Left lung (tissue), 10 donors: ENCODE measurements around the gene CALML6. TPM values are rescaled to one million over a fixed set of nuclear protein-coding genes. Genes with fewer than 3 reads are reported as not detected.
A peak's percentile ranks its signal among the peaks of the same experiment; 100 is the strongest.
"Not testable (repeated sequence)": the region's sequence is repeated elsewhere in the genome, so short reads cannot be mapped to it uniquely, and the experiment has no call there.

Experiments used
- ATAC-seq: fragments of 200-7000 bp; cut with Tn5 transposase; one replicate; pipeline ENCODE4 v1.9.1; 2020; ENCODE audit warnings: moderate library complexity
- DNase-seq, 4 donors: peaks; one replicate each; pipeline ENCODE4 v3.0.0-alpha.2; 2013 to 2020
- H3K27ac ChIP-seq, 2 donors: fragments of 200-600 bp; sonication (generic) in 1 of 2; one replicate each; pipeline versions ENCODE4 v1.5.0 to v1.8.0; 2020 to 2021
- H3K27me3 ChIP-seq, 2 donors: fragments of 200-600 bp; sonication (generic) in 1 of 2; one replicate each; pipeline versions ENCODE4 v1.5.0 to v1.8.0; 2020 to 2021
- H3K36me3 ChIP-seq, 2 donors: fragments of 200-600 bp; sonication (generic) in 1 of 2; one replicate each; pipeline versions ENCODE4 v1.5.0 to v1.8.0; 2020 to 2021
- H3K4me1 ChIP-seq, 2 donors: fragments of 200-600 bp; one replicate each; pipeline ENCODE4 v1.8.0; 2021
- H3K4me3 ChIP-seq, 2 donors: fragments of 200-600 bp; sonication (generic) in 1 of 2; one replicate each; pipeline versions ENCODE4 v1.5.0 to v1.8.0; 2020 to 2021; ENCODE audit warnings: mild to moderate bottlenecking in 1 of 2
- H3K9me3 ChIP-seq, 2 donors: fragments of 200-600 bp; sonication (generic) in 1 of 2; one replicate each; pipeline versions ENCODE4 v1.5.0 to v1.8.0; 2020 to 2021
- CTCF ChIP-seq, 2 donors: fragments of 200-600 bp; sonication (generic) in 1 of 2; IDR thresholded peaks; one replicate each; pipeline versions ENCODE4 v1.5.0 to v1.8.0; 2021; ENCODE audit warnings: antibody characterized with exemption in 2 of 2
- intact Hi-C, 2 donors: fragments of 100-400 bp; cut with DNase I; formaldehyde crosslinking; loops; one replicate each; pipeline versions ENCODE4 v1.11.2 to v1.14.2; 2022
- polyA plus RNA-seq, 6 donors: library from polyadenylated mRNA; unstranded; fragments of 120-200 nt; gene quantifications; one replicate each; pipeline ENCODE4 v1.2.1, GENCODE V29; 2013; ENCODE audit not compliant: insufficient read length in 6 of 6
- total RNA-seq, 2 donors: library from RNA; stranded (reverse); fragmentation: NEBNext Ultra II Directional; extraction: Animal tissue kit (Norgen Biotek cat#: 25700); gene quantifications; one replicate each; pipeline ENCODE4 v1.2.1, GENCODE V29; 2021
- donor health status: DM: no; HTN: yes; CAD: no.
- donor health status: DM: no; HTN: no; CAD: no.

The CALML6 gene
- total and polyA plus RNA-seq, 8 donors, result 0.67 to 1.5 (median 0.91) TPM

- DNase-seq (peak in 1 of 4 donors; percentile 65), ATAC-seq (no peak)
- Histone ChIP-seq H3K4me3 (no peak overlapping the region), H3K4me1 (no peaks in the 10 kb centered on the region), H3K36me3 (no peaks in the 10 kb centered on the region), H3K27me3 (peaks cover 0 to 5% of the 10 kb centered on the region in 2 donors), H3K9me3 (no peaks in the 10 kb centered on the region), H3K27ac (no peak overlapping the region)
- no peak for TF ChIP-seq CTCF (IDR thresholded peaks at IDR 0.05)
- intact Hi-C loops, result no loop called here
Observed at GRCh38 chr1:1928231-1929101, 13.4 kb downstream of the CALML6 start.

- Histone ChIP-seq H3K27ac (no peak overlapping the region), H3K4me1 (no peaks in the 10 kb centered on the region), H3K4me3 (no peak overlapping the region), H3K9me3 (no peaks in the 10 kb centered on the region), H3K27me3 (peaks cover 0 to 5% of the 10 kb centered on the region in 2 donors), H3K36me3 (no peaks in the 10 kb centered on the region)
- TF ChIP-seq CTCF (IDR thresholded peaks at IDR 0.05), result no peak
- DNase-seq (no peak), ATAC-seq (no peak)
- intact Hi-C loops, result no loop called here
Observed at GRCh38 chr1:1929102-1929638, 14.1 kb downstream of the CALML6 start.

- Histone ChIP-seq H3K27me3 (peaks cover 0 to 5% of the 10 kb centered on the region in 2 donors), H3K9me3 (no peaks in the 10 kb centered on the region), H3K36me3 (no peaks in the 10 kb centered on the region), H3K27ac (no peak overlapping the region), H3K4me1 (no peaks in the 10 kb centered on the region), H3K4me3 (no peak overlapping the region)
- no peak for TF ChIP-seq CTCF (IDR thresholded peaks at IDR 0.05)
- ATAC-seq, result no peak
- DNase-seq, result peak in 1 of 4 donors; percentile 75
- intact Hi-C loops, result no loop called here
Observed at GRCh38 chr1:1929639-1930545, 14.8 kb downstream of the CALML6 start.

- ATAC-seq, H3K27ac ChIP-seq, H3K4me3 ChIP-seq, H3K9me3 ChIP-seq, H3K27me3 ChIP-seq, intact Hi-C loops, H3K36me3 ChIP-seq, H3K4me1 ChIP-seq, DNase-seq: not testable (repeated sequence)
Observed at GRCh38 chr1:1934848-1935247, 19.8 kb downstream of the CALML6 start.

GRCh38 chr1:1937061-1937460, 22.0 kb downstream of the CALML6 start:
- ATAC-seq (no peak), DNase-seq (peak in 1 of 4 donors; percentile 45)
- Histone ChIP-seq H3K4me3 (no peak overlapping the region), H3K27me3 (peaks cover 0 to 13% of the 10 kb centered on the region in 2 donors), H3K9me3 (no peaks in the 10 kb centered on the region), H3K36me3 (no peaks in the 10 kb centered on the region), H3K4me1 (no peaks in the 10 kb centered on the region), H3K27ac (no peak overlapping the region)
- intact Hi-C loops, result no loop called here
- no peak for TF ChIP-seq CTCF (IDR thresholded peaks at IDR 0.05)
